Activated T-helper 1 cell treated with anti-CD3 and anti-CD28 coated beads, Interleukin-12 subunit alpha, Interleukin-12 subunit beta, Interleukin-2, Interleukin-4 antibody, amounts not matched to agents 30 ng/mL and 10 ng/mL and 1 ng/mL, durations not matched to agents 14 hours and 24 hours and 36 hours (primary cell): Measurements from ENCODE around the gene ZMIZ2. TPM values are rescaled to one million over a fixed set of nuclear protein-coding genes. Genes with fewer than 3 reads are reported as not detected.
"Not testable (repeated sequence)": the region's sequence is repeated elsewhere in the genome, so short reads cannot be mapped to it uniquely, and the experiment has no call there.

Source experiments
- DNase-seq: peaks from one replicate; pipeline ENCODE4 v3.0.0; 2021; ENCODE audit warnings: low spot score
- H3K27ac Mint-ChIP-seq: one replicate; pipeline ENCODE4 v1.8.0; 2021; ENCODE audit warnings: mild to moderate bottlenecking, mixed read lengths
- H3K27me3 Mint-ChIP-seq: one replicate; pipeline ENCODE4 v1.8.0; 2022; ENCODE audit warnings: mild to moderate bottlenecking, moderate library complexity, mixed read lengths; ENCODE audit not compliant: insufficient read depth
- H3K36me3 Mint-ChIP-seq: one replicate; pipeline ENCODE4 v1.8.0; 2021; ENCODE audit warnings: low read depth, mixed read lengths
- H3K4me1 Mint-ChIP-seq: one replicate; pipeline ENCODE4 v1.8.0; 2021; ENCODE audit warnings: low read depth, mixed read lengths
- H3K4me3 Mint-ChIP-seq: one replicate; pipeline ENCODE4 v1.8.0; 2021; ENCODE audit warnings: mild to moderate bottlenecking, moderate library complexity, mixed read lengths
- H3K9me3 Mint-ChIP-seq: one replicate; pipeline ENCODE4 v1.8.0; 2021; ENCODE audit warnings: mixed read lengths
- intact Hi-C: fragments of 100-400 bp; cut with micrococcal nuclease; formaldehyde crosslinking; loops from one replicate; pipeline ENCODE4 v1.15.1; 2024
- total RNA-seq: library from RNA; stranded (reverse); gene quantifications from 2 replicates; pipeline ENCODE4 v1.2.3, GENCODE V29; 2022

Gene ZMIZ2
- total RNA-seq, 1 donor from 2014 or later, result 123 TPM

DNA sequence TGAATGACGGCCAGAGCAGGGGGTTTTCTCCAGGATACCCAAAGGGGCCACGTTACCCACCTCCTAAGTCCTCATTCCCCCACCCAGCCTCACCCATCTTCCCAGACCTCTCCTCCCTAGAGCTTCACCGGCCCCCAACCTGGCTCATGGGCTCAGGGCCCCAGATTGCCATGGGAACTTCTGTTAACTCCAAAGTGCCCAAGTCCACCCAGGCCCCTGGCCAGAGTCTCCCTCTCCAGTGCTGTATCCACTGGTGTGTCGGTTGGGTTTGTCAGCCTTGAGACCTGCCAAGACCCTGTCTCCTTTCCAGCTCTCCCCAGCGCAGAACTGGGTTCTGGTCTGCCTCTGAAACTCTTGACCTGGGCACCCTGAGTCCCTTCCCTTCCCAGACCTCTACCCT is 37.1 kb upstream of the ZMIZ2 start:
- H3K4me1 Mint-ChIP-seq, result peaks cover 10% of the 10 kb centered on the region
- H3K27me3 Mint-ChIP-seq, result no peaks in the 10 kb centered on the region
- intact Hi-C loops, result no loop called here
- peaks cover 13% of the 10 kb centered on the region for H3K36me3 Mint-ChIP-seq
- no peak overlapping the region for H3K27ac Mint-ChIP-seq
- no peak overlapping the region for H3K4me3 Mint-ChIP-seq
- DNase-seq, result no peak
- H3K9me3 Mint-ChIP-seq, result no peaks in the 10 kb centered on the region

DNA sequence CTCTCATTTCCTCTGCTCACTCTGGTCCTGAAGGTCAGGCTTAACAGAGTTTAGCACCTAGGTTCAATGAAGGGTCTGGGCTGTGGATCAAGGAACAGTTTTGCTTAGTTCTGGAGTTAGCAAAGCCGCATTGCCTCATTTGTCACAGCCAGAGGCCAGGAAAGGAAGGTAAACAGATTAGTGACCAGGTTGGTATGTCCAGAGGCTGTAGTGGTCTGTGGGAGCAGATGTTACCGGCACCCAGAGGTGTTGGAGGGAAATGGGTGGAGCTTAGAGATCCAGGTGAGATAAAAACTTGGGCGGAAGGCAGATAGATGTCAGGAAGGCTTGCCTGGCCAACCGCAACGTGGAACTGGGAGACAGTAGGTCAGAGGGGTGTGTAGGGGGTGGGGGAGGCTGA is 36.6 kb upstream of the ZMIZ2 start:
- H3K9me3 Mint-ChIP-seq, result no peaks in the 10 kb centered on the region
- no peak overlapping the region for H3K4me3 Mint-ChIP-seq
- peaks cover 10% of the 10 kb centered on the region for H3K4me1 Mint-ChIP-seq
- H3K36me3 Mint-ChIP-seq, result peaks cover 13% of the 10 kb centered on the region
- H3K27ac Mint-ChIP-seq, result no peak overlapping the region
- intact Hi-C loops, result no loop called here
- DNase-seq, result no peak
- no peaks in the 10 kb centered on the region for H3K27me3 Mint-ChIP-seq

DNA sequence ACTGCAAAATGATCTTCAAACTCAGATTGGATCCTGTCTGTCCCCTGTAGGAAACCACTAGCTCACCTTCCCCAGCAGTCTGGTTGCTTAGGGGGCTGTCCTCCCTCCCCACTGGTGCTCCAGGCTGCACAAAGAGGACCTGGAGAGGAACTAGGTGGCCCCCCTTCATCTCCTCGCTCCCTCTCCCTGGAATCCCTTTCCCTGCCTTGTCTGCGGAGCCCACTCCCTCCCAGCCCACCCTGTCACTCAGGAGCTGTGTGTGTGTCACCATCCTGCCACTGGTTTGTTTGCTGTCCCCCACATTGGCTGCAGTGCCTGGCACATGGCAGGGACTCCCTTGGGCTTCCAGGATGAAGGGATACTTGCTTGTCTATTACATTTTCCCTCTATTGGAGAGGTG is 35.5 kb upstream of the ZMIZ2 start:
- Mint-ChIP-seq H3K36me3 (peaks cover 7% of the 10 kb centered on the region), H3K4me3 (no peak overlapping the region), H3K27ac (no peak overlapping the region), H3K4me1 (peaks cover 10% of the 10 kb centered on the region), H3K9me3 (no peaks in the 10 kb centered on the region), H3K27me3 (no peaks in the 10 kb centered on the region)
- intact Hi-C loops, result no loop called here
- no peak for DNase-seq

DNA sequence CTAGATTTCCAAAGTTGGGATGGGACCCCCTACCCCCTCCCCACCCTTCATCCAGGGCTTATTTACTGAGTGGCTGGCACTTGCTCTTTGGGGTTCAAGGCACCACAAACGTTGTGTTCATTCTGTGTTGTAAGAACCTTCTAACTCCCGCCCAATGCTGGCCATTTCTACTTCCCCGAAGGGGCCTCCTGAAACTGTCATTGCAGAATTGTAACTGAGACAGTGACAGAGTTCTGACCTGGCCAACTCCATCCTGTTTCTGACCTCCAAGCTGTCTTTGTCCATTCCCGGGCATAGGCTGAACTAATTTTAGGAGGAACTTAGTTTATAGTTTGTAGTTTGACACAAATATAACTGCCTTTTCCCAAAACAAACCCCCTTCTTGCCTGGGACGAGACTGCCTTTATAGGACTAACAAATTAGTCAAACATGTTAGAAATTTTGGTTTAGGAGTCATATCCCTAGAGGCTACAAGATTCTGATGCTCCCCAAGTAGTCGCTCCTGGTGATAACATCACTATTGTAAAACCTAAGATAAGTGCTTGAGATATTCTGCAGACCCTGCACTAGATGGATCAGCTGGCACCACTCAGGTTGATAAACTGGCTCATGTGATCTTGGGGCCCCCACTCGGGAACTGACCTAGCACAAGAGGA is 34.8 kb upstream of the ZMIZ2 start:
- H3K27ac Mint-ChIP-seq, result no peak overlapping the region

DNA sequence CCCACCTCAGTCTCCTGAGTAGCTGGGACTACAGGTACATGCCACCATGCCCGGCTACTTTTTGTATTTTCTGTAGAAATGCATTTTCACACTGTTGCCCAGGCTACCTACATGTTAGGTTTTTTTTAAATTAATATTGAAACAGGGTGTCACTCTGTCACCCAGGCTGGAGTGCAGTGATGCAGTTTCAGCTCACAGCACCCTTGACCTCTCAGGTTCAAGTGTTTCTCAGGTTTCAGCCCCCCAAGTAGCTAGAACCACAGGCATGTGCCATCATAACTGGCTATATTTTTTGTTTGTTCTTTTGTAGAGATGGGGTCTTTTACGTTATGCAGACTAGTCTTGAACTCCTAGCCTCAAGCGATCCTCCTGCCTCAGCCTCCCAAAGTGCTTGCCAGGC is 32.4 kb upstream of the ZMIZ2 start:
- Mint-ChIP-seq H3K27ac (no peak overlapping the region), H3K27me3 (no peaks in the 10 kb centered on the region), H3K9me3 (peaks cover 4% of the 10 kb centered on the region), H3K4me3 (no peak overlapping the region), H3K36me3 (peaks cover 2% of the 10 kb centered on the region), H3K4me1 (peaks cover 10% of the 10 kb centered on the region)
- no peak for DNase-seq
- intact Hi-C loops, result no loop called here

More for the DNA sequence above, 34.8 kb upstream of the ZMIZ2 start:
- no peak overlapping the region for H3K4me3 Mint-ChIP-seq
- no peaks in the 10 kb centered on the region for H3K27me3 Mint-ChIP-seq
- no peaks in the 10 kb centered on the region for H3K9me3 Mint-ChIP-seq
- intact Hi-C loops, result no loop called here
- DNase-seq, result no peak
- peaks cover 7% of the 10 kb centered on the region for H3K36me3 Mint-ChIP-seq
- peaks cover 10% of the 10 kb centered on the region for H3K4me1 Mint-ChIP-seq

DNA sequence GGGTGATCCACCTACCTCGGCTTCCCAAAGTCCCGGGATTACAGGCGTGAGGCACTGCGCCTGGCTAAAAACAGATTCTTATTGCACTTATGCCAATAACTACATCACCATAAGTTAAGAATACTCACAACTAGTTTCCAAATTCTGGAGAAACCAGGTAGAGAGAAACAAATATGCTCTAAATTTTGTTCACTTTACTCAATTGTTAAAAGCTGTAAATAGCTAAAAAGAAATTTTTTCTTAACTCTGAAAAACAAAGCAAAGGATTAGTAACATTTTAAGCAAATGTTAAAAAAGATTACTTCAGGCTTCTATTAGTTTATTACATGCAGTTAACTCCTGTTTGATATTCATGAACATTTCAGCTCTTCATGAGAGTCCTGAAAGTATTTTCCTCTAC is 28.3 kb upstream of the ZMIZ2 start:
- intact Hi-C loops, result no loop called here
- no peaks in the 10 kb centered on the region for H3K4me1 Mint-ChIP-seq

DNA sequence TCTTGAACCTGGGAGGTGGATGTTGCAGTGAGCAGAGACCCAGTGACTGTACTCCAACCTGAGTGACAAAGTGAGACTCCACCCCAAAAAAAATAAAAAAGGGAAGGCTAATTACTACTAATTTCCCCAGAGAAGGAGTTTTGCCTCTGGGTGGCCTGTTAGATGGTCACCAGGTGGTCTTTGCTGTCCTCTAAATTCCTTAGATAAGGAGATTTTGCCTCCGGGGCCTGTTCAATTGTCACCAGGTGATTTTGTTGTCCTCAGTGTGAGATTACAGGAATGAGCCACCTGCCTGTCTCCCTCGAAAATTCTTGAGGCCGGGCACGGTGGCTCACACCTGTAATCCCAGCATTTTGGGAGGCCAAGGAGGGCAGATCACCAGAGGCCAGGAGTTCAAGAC is 24.4 kb upstream of the ZMIZ2 start:
- Mint-ChIP-seq H3K9me3 (peaks cover 6% of the 10 kb centered on the region), H3K27ac (no peak overlapping the region), H3K27me3 (no peaks in the 10 kb centered on the region), H3K4me1 (peaks cover 5% of the 10 kb centered on the region), H3K4me3 (no peak overlapping the region), H3K36me3 (no peaks in the 10 kb centered on the region)
- no peak for DNase-seq
- intact Hi-C loops, result no loop called here

More for the DNA sequence above, 28.3 kb upstream of the ZMIZ2 start:
- Mint-ChIP-seq H3K4me3 (no peak overlapping the region), H3K27ac (no peak overlapping the region), H3K36me3 (peaks cover 2% of the 10 kb centered on the region), H3K27me3 (no peaks in the 10 kb centered on the region), H3K9me3 (peaks cover 6% of the 10 kb centered on the region)
- DNase-seq, result no peak

DNA sequence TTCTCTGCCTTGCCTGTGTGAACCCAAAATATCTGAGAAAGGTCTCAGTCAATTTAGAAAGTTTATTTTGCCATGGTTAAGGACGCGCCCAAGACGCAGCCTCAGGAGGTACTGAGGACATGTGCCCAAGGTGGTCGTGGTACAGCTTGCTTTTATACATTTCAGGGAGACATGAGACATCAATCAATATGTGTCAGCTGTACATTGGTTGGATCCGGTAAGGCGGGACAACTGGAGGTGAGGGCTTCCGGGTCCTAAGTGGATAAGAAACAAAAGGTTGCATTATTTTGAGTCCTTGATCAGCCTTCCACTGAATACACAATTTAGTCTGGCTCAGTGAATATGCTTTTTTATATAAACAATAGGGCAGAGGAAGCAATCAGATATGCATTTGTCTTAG is 22.4 kb upstream of the ZMIZ2 start:
- H3K27ac Mint-ChIP-seq, intact Hi-C loops, H3K36me3 Mint-ChIP-seq, DNase-seq, H3K27me3 Mint-ChIP-seq, H3K9me3 Mint-ChIP-seq, H3K4me1 Mint-ChIP-seq, H3K4me3 Mint-ChIP-seq: not testable (repeated sequence)

DNA sequence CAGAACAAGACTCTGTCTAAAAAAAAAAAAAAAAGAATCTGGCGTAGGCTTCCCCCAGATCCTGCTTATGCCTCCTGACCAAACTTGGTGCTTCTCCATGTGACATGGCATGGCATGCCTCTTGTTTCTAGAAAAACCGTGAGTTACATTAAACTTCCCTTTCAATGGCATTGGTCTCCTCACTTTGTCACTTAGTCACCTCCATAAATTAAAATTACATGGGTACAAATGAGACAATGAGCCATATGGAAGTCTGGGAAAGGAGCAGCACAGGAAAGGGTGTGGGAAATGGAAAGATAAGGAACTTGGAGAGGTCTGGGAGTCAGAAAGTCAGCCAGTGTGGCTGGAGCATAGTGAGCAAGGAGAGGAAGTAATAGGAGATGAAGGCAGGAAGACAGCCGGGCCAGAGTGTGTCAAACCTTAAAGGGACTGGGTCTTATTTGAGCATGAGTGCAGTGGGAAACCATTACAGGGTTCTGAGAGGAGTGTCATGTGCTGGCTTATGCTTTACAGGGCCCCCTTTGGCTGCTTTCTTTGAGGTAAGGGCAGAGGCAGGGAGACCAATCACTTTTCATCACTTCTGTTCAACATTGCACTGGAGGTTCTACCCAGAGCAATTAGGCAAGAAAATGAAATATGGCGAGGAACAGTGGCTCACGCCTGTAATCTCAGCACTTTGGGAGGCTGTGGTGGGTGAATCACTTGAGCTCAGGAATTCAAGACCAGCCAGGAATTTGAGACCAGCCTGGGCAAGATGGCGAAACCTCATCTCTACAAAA is 21.3 kb upstream of the ZMIZ2 start:
- Mint-ChIP-seq H3K9me3 (no peaks in the 10 kb centered on the region), H3K27me3 (peaks cover 2% of the 10 kb centered on the region), H3K4me1 (peaks cover 5% of the 10 kb centered on the region), H3K4me3 (no peak overlapping the region), H3K27ac (no peak overlapping the region), H3K36me3 (no peaks in the 10 kb centered on the region)
- intact Hi-C loops, result no loop called here
- DNase-seq, result no peak

DNA sequence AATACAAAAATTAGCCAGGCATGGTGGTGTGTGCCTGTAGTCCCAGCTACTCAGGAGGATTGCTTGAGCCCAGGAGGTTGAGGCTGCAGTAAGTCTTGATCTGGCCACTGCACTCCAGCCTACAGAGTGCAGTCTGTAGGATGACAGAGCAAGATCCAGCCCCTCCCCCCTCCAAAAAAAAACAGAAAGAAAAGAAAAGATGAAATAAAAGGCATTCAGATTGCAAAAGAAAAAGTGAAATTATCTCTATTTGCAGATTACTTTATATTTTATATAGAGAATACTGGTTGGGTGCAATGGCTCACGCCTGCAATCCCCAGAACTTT is 20.7 kb upstream of the ZMIZ2 start:
- H3K4me1 Mint-ChIP-seq, result peaks cover 9% of the 10 kb centered on the region
- H3K36me3 Mint-ChIP-seq, result no peaks in the 10 kb centered on the region
- DNase-seq, result no peak
- H3K27ac Mint-ChIP-seq, result no peak overlapping the region
- peaks cover 2% of the 10 kb centered on the region for H3K27me3 Mint-ChIP-seq
- H3K9me3 Mint-ChIP-seq, result no peaks in the 10 kb centered on the region
- intact Hi-C loops, result no loop called here
- H3K4me3 Mint-ChIP-seq, result no peak overlapping the region

DNA sequence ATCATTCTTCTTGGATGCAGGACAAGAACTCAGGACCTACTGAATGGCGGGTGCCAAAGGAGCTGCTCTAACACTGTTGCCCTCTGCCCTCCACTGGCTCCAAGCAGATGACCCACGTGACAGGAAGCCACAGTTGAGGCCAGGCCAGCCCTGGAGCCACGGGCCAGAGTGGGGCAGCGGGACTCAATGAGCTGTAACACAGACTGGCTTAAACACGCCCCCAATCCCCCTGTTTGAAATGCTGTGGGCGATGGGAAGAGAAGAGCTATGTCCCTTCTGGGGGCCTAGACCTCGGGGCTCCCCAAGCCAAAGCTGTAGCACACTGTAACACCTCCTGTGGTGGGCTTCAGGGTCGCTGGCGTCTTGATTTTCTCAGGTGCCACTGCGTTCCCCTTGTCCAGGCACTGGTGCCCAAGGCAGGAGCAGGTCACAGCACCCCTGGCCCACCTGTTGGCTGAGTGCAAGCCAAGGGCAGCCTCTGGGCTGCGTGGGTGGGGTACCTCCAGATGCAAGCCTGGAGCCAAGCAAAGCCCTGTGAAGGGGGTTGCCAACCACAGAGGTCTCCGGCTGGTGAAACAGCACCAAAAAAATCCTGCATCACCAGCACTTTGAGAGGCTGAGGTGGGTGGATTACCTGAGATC is 18.6 kb upstream of the ZMIZ2 start:
- Mint-ChIP-seq H3K4me1 (peaks cover 15% of the 10 kb centered on the region), H3K9me3 (no peaks in the 10 kb centered on the region), H3K27ac (no peak overlapping the region), H3K27me3 (peaks cover 2% of the 10 kb centered on the region), H3K4me3 (no peak overlapping the region), H3K36me3 (no peaks in the 10 kb centered on the region)
- intact Hi-C loops, result loop anchor here (10.0 kb wide), 1 partner anchor 235 kb away; the partner anchor contains the start of gene NUDCD3
- no peak for DNase-seq

DNA sequence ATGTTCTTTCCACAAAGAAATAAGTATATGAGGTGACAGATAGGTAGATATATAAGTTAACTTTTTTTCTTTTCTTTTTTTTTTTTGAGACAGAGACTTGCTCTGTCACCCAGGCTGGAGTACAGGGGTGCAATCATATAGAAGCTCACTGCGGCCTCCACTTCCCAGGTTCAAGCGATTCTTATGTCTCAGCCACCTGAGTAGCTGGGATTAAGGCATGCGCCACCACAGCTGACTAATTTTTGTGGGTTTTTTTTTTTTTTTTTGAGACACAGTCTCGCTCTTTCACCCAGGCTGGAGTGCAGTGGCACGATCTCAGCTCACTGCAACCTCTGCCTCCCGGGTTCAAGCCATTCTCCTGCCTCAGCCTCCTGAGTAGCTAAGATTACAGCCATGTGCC is 15.7 kb upstream of the ZMIZ2 start:
- not testable (repeated sequence) for H3K9me3 Mint-ChIP-seq, H3K27ac Mint-ChIP-seq, H3K4me3 Mint-ChIP-seq, DNase-seq, H3K36me3 Mint-ChIP-seq, H3K27me3 Mint-ChIP-seq
- peaks cover 29% of the 10 kb centered on the region for H3K4me1 Mint-ChIP-seq
- intact Hi-C loops, result loop anchor here (10.0 kb wide), 1 partner anchor 238 kb away; the partner anchor contains the start of gene NUDCD3
